ENCODE results near the gene PTGER2.

PTGER2 gene

GRCh38 chr14:52363961-52364360 is 49.8 kb downstream of the PTGER2 start:
- TF ChIP-seq CTCF (IDR thresholded peaks at IDR 0.05; ENCODE audit: insufficient read depth, low read depth, low read length, missing control alignments): no peak
- no peak for DNase-seq (ENCODE audit: low read depth)
- no peak overlapping the region for H3K4me3 ChIP-seq (ENCODE audit: low read length)

- TF ChIP-seq CTCF (IDR thresholded peaks at IDR 0.05; ENCODE audit: insufficient read depth, low read depth, low read length, missing control alignments): no peak
- H3K4me3 ChIP-seq (ENCODE audit: low read length): no peak overlapping the region
- DNase-seq (ENCODE audit: low read depth): no peak
Measured at GRCh38 chr14:52365071-52365470, 51.0 kb downstream of the PTGER2 start.

GRCh38 chr14:52366796-52367315 is 52.7 kb downstream of the PTGER2 start:
- TF ChIP-seq CTCF (IDR thresholded peaks at IDR 0.05; ENCODE audit: insufficient read depth, low read depth, low read length, missing control alignments): no peak
- no peak overlapping the region for H3K4me3 ChIP-seq (ENCODE audit: low read length)
- no peak for DNase-seq (ENCODE audit: low read depth)

GRCh38 chr14:52369305-52369801 is 55.2 kb downstream of the PTGER2 start:
- no peak for DNase-seq (ENCODE audit: low read depth)
- no peak overlapping the region for H3K4me3 ChIP-seq (ENCODE audit: low read length)
- TF ChIP-seq CTCF (IDR thresholded peaks at IDR 0.05; ENCODE audit: insufficient read depth, low read depth, low read length, missing control alignments): no peak

- H3K4me3 ChIP-seq (ENCODE audit: low read length): no peak overlapping the region
- DNase-seq (ENCODE audit: low read depth): peak; percentile 63
- TF ChIP-seq CTCF (IDR thresholded peaks at IDR 0.05; ENCODE audit: insufficient read depth, low read depth, low read length, missing control alignments): no peak
Measured at GRCh38 chr14:52370406-52370935, 56.4 kb downstream of the PTGER2 start.

DNA sequence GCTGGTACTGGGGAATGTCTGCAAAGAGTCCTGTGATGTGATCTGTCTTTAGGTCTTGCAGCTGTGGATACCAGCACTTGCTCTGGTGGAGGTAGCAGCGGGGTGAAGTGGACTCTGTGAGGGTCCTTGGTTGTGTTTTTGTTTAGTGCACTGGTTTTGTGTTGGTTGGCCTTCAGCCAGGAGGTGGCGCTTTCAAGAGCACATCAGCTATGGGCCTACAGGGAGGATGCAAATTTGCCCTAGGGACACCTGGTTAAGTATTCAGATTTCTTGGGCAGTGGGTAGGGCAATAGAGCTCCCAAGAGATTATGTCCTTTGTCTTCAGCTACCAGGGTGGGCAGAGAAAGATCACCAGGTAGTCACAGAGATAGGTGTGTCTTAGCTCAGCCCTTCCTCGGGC is 63.8 kb downstream of the PTGER2 start:
- TF ChIP-seq CTCF (IDR thresholded peaks at IDR 0.05; ENCODE audit: insufficient read depth, low read depth, low read length, missing control alignments): no peak
- no peak for DNase-seq (ENCODE audit: low read depth)
- no peak overlapping the region for H3K4me3 ChIP-seq (ENCODE audit: low read length)
